ENCODE measurements around the gene KCTD21.

DNA sequence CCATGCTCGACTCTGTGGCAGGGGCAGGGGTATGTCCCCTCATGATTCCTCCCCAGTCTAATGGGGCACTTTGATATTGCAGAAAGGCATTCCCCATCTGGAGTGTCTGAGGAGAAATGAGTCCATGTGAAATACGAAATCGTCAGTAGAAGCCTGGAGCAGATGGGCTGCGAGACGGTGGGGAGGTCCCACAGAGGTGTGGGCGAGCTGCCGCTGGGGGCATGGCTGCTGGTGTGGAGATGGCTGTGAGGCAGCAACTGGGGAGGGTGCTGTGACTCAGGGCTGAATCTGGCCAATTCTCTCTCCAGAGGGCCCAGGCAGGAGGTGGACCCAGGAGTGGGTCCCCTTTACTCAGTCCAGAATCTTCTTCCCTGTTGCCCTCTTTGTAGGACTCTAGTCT lies 11.2 kb downstream of the KCTD21 start:
- TF ChIP-seq CTBP1 (IDR thresholded peaks at IDR 0.05; ENCODE audit: borderline replicate concordance) (no peak), FOXA1 (IDR thresholded peaks at IDR 0.05) (no peak), FOXM1 (IDR thresholded peaks at IDR 0.05; ENCODE audit: borderline replicate concordance) (no peak), SUZ12 (IDR thresholded peaks at IDR 0.05) (no peak), L3MBTL2 (conservative IDR thresholded peaks at IDR 0.05) (no peak), FOXK2 (IDR thresholded peaks at IDR 0.05) (no peak), SP1 (IDR thresholded peaks at IDR 0.05) (no peak), ELF4 (IDR thresholded peaks at IDR 0.05) (no peak), HDGF (IDR thresholded peaks at IDR 0.05; ENCODE audit: borderline replicate concordance) (no peak), ZNF384 (IDR thresholded peaks at IDR 0.05) (no peak), NFRKB (IDR thresholded peaks at IDR 0.05) (no peak)
- TF ChIP-seq, protein P1, sequence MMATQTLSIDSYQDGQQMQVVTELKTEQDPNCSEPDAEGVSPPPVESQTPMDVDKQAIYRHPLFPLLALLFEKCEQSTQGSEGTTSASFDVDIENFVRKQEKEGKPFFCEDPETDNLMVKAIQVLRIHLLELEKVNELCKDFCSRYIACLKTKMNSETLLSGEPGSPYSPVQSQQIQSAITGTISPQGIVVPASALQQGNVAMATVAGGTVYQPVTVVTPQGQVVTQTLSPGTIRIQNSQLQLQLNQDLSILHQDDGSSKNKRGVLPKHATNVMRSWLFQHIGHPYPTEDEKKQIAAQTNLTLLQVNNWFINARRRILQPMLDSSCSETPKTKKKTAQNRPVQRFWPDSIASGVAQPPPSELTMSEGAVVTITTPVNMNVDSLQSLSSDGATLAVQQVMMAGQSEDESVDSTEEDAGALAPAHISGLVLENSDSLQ (IDR thresholded peaks at IDR 0.05), result no peak

All from HEK293T (cell line).